Measurements from ENCODE around the gene HHAT.

DNA sequence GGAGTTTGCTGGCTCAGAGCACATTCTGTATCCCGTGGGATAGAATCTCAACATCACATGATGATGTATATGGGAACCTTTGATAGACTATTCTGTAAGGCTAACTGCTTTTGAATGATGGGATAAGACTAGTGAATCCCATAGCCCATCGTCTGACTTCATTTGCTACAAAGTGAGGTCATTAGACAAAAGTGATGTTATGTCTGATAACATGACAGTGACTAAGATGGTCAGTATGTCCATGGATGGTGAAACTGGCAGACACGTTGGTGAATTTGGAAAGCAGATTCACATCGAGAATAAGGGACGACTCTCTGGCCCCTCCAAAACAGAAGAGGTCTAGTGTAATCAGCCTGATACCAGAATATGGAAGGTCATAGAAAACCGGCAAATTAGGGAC, 108.4 kb downstream of the HHAT start:
- no peak for TF ChIP-seq EZH2 (optimal IDR thresholded peaks at IDR 0.05; ENCODE audit: low read depth, low read length)
- TF ChIP-seq, protein P1, sequence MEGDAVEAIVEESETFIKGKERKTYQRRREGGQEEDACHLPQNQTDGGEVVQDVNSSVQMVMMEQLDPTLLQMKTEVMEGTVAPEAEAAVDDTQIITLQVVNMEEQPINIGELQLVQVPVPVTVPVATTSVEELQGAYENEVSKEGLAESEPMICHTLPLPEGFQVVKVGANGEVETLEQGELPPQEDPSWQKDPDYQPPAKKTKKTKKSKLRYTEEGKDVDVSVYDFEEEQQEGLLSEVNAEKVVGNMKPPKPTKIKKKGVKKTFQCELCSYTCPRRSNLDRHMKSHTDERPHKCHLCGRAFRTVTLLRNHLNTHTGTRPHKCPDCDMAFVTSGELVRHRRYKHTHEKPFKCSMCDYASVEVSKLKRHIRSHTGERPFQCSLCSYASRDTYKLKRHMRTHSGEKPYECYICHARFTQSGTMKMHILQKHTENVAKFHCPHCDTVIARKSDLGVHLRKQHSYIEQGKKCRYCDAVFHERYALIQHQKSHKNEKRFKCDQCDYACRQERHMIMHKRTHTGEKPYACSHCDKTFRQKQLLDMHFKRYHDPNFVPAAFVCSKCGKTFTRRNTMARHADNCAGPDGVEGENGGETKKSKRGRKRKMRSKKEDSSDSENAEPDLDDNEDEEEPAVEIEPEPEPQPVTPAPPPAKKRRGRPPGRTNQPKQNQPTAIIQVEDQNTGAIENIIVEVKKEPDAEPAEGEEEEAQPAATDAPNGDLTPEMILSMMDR (IDR thresholded peaks at IDR 0.05; ENCODE audit: low read length), result no peak
- no peak for TF ChIP-seq EZH2phosphoT487 (IDR thresholded peaks at IDR 0.05; ENCODE audit: low read length)

All from MM.1S (cell line).